K562 (cell line): ENCODE data around the gene PDK3. TPM values are rescaled to one million over a fixed set of nuclear protein-coding genes. Genes with fewer than 3 reads are reported as not detected.
A peak's percentile ranks its signal among the peaks of the same experiment; 100 is the strongest.

Source experiments
- ATAC-seq: fragments of 200-7000 bp; cut with Tn5 transposase; 3 replicates; pipeline ENCODE4 v1.9.1; 2020; ENCODE audit warnings: moderate library complexity
- BruUV-seq: library from RNA; stranded (reverse); fragments of 400-500 nt; replicated peaks from 2 replicates; lab custom pipeline; 2021; lab: Mats Ljungman, UMichigan
- CTCF ChIA-PET: fragments of 300-600 bp; formaldehyde crosslinking; extraction: SDS; loops from one replicate; lab custom pipeline; 2021; ENCODE audit warnings: low intra/inter-chr PET ratio; lab: Yijun Ruan, JAX
- POLR2A ChIA-PET: fragments of 300-600, 350-650 bp; sonication (Branson Sonifier 250); formaldehyde crosslinking; extraction: SDS; loops from one replicate; lab custom pipeline; 2021; ENCODE audit warnings: antibody characterized with exemption, inconsistent platforms; lab: Yijun Ruan, JAX
- DNase-seq, 4 experiments: peaks; one replicate each; pipeline versions ENCODE4 v3.0.0 to v3.0.0-alpha.2; 2011 to 2018; ENCODE audit warnings: low spot score in 3 of 4, mixed read lengths in 3 of 4; ENCODE audit errors: extremely low read depth in 1 of 4
- FAIRE-seq: peaks from 2 replicates; lab custom pipeline; 2011; peaks lifted over from hg19 to GRCh38; lab: Jason Lieb, UNC
- H2AFZ ChIP-seq: 2 replicates; pipeline ENCODE4 v1.6.0; 2011; ENCODE audit warnings: low read depth, low read length, control low read depth, inconsistent platforms
- H3K27ac ChIP-seq: fragments of 200-600 bp; 3 replicates; pipeline ENCODE4 v1.8.0; 2011; ENCODE audit warnings: low read depth, mild to moderate bottlenecking, control low read depth, inconsistent platforms, low read length, moderate library complexity, mixed read lengths; ENCODE audit errors: extremely low read depth
- H3K27me3 ChIP-seq, 2 experiments: fragments of 300-600 bp in 1 of 2; 2 replicates in 1 of 2; 3 replicates in 1 of 2; pipeline versions ENCODE4 v1.6.0 to v1.8.0; 2011; ENCODE audit warnings: inconsistent platforms in 2 of 2, low read length in 2 of 2, mild to moderate bottlenecking in 1 of 2, mixed read lengths in 1 of 2, moderate library complexity in 1 of 2; ENCODE audit not compliant: control insufficient read depth in 2 of 2, insufficient read depth in 2 of 2
- H3K36me3 ChIP-seq: fragments of 300-600 bp; 3 replicates; pipeline ENCODE4 v1.8.0; 2011; ENCODE audit warnings: mild to moderate bottlenecking, low read length, inconsistent platforms; ENCODE audit not compliant: control insufficient read depth, insufficient read depth
- H3K4me1 ChIP-seq, 2 experiments: fragments of 200-600 bp in 1 of 2; replicated peaks in 1 of 2; 2 replicates in 1 of 2; 3 replicates in 1 of 2; pipeline versions ENCODE4 v1.5.1 to v1.8.0; 2011; ENCODE audit warnings: inconsistent platforms in 2 of 2, low read length in 2 of 2, mild to moderate bottlenecking in 1 of 2, mixed read lengths in 1 of 2, moderate library complexity in 1 of 2; ENCODE audit not compliant: control insufficient read depth in 2 of 2, insufficient read depth in 2 of 2
- H3K4me2 ChIP-seq: 2 replicates; pipeline ENCODE4 v1.6.1; 2011; ENCODE audit warnings: low read length, control low read depth, inconsistent platforms, mixed read lengths; ENCODE audit not compliant: insufficient read depth
- H3K4me3 ChIP-seq: fragments of 200-600 bp; sonication (generic), shearing (Covaris generic); 2 replicates; pipeline ENCODE4 v1.5.1; 2016; ENCODE audit warnings: control low read depth, inconsistent platforms
- H3K79me2 ChIP-seq: fragments of 200-600 bp; 3 replicates; pipeline ENCODE4 v1.8.0; 2011; ENCODE audit warnings: low read length, inconsistent platforms; ENCODE audit not compliant: control insufficient read depth, insufficient read depth
- H3K9ac ChIP-seq, 2 experiments: 2 replicates each; pipeline versions ENCODE4 v1.6.0 to v1.6.1; 2011; ENCODE audit warnings: low read depth in 2 of 2, low read length in 2 of 2, control low read depth in 1 of 2, inconsistent platforms in 1 of 2, mild to moderate bottlenecking in 1 of 2, mixed read lengths in 1 of 2; ENCODE audit not compliant: insufficient read depth in 1 of 2
- H3K9me1 ChIP-seq: one replicate; pipeline ENCODE4 v1.6.0; 2011; ENCODE audit warnings: inconsistent platforms, mild to moderate bottlenecking, low read length, moderate library complexity; ENCODE audit not compliant: control insufficient read depth, insufficient read depth
- H3K9me3 ChIP-seq: replicated peaks from 2 replicates; pipeline ENCODE4 v1.5.1; 2011; ENCODE audit warnings: low read depth, low read length, inconsistent platforms; ENCODE audit not compliant: control insufficient read depth, insufficient read depth
- H4K20me1 ChIP-seq: replicated peaks from 2 replicates; pipeline ENCODE4 v1.6.1; 2011; ENCODE audit warnings: low read length, inconsistent platforms, mixed read lengths; ENCODE audit not compliant: control insufficient read depth, insufficient read depth
- CBX1 ChIP-seq: sonication (generic); IDR thresholded peaks from 2 replicates; pipeline ENCODE4 v1.6.1; 2016; ENCODE audit warnings: antibody characterized with exemption, low read depth, mild to moderate bottlenecking
- CHD4 ChIP-seq: fragments of 200-600 bp; sonication (generic); IDR thresholded peaks from 3 replicates; pipeline ENCODE4 v1.6.1; 2012; ENCODE audit warnings: low read depth, mild to moderate bottlenecking, mixed read lengths, low read length, inconsistent platforms; ENCODE audit not compliant: insufficient read depth, insufficient replicate concordance, poor library complexity, severe bottlenecking
- CREBBP ChIP-seq: IDR thresholded peaks from one replicate; pipeline ENCODE4 v1.6.1; 2012; ENCODE audit warnings: low read depth, mild to moderate bottlenecking, control low read depth, inconsistent platforms, low read length
- FOXK1 ChIP-seq: sonication (generic); formaldehyde crosslinking; IDR thresholded peaks from 2 replicates; pipeline ENCODE4 v1.8.0; 2022; ENCODE audit warnings: missing genetic modification reagents, mild to moderate bottlenecking, borderline replicate concordance
- KLF1 ChIP-seq: fragments of 450-650 bp; IDR thresholded peaks from 2 replicates; pipeline ENCODE4 v1.6.1; 2016; ENCODE audit warnings: missing genetic modification characterization, missing compliant biosample characterization
- RNF2 ChIP-seq: sonication (generic); IDR thresholded peaks from 2 replicates; pipeline ENCODE4 v1.6.1; 2016
- SAFB2 ChIP-seq: fragments of 200-400 bp; formaldehyde crosslinking; IDR thresholded peaks from 2 replicates; pipeline ENCODE4 v1.6.1; 2018; ENCODE audit warnings: borderline replicate concordance, low read length, low read depth, moderate library complexity; ENCODE audit not compliant: severe bottlenecking
- ZNF217 ChIP-seq: sonication (generic); formaldehyde crosslinking; IDR thresholded peaks from 2 replicates; pipeline ENCODE4 v1.8.0; 2022; ENCODE audit warnings: mild to moderate bottlenecking, missing genetic modification reagents
- ZNF707 ChIP-seq: fragments of 250-450 bp; sonication (Bioruptor Pico); conservative IDR thresholded peaks from 2 replicates; pipeline ENCODE4 v1.8.0; 2022; ENCODE audit warnings: inconsistent platforms, mild to moderate bottlenecking, moderate library complexity
- WGBS: fragments of 100-300 bp; shearing (Covaris generic); methylation state at CpG from one replicate; pipeline ENCODE4 v1.1.6; 2016; ENCODE audit warnings: low coverage, mixed read lengths; ENCODE audit not compliant: insufficient coverage; ENCODE audit errors: missing lambda C conversion rate; 5-methylcytosine and 5-hydroxymethylcytosine counted together
- in situ Hi-C: fragments of 300-500 bp; cut with MboI; formaldehyde crosslinking; loops from 4 replicates; pipeline ENCODE4 v1.15.0; 2018; ENCODE audit warnings: inconsistent platforms, mixed read lengths
- intact Hi-C: fragments of 100-400 bp; cut with micrococcal nuclease; formaldehyde crosslinking; loops from 2 replicates; pipeline ENCODE4 v1.14.2; 2022
- polyA plus RNA-seq, 8 experiments: library from polyadenylated mRNA; depleted of rRNA in 4 of 8; stranded (reverse) in 5 of 8; unstranded in 3 of 8; fragments of >200 nt; fragmentation: Nextera tagmentation in 2 of 8; fragmentation: Illumina TruSeq in 1 of 8; extraction: Ambion mirVana in 2 of 8; extraction: Trizol in 1 of 8; gene quantifications; 2 replicates each; pipeline versions ENCODE4 v1.2.1 to v1.2.3, GENCODE V29; 2011 to 2014; ENCODE audit warnings: inconsistent platforms in 1 of 8, missing spikeins in 1 of 8
- total RNA-seq, 7 experiments: library from RNA; depleted of rRNA in 6 of 7; stranded (reverse); fragments of >200 nt in 6 of 7; fragmentation: Illumina TruSeq in 2 of 7; extraction: Trizol in 2 of 7; gene quantifications; 2 replicates each; pipeline versions ENCODE4 v1.2.1 to v1.2.3, GENCODE V29; 2011 to 2021; ENCODE audit warnings: low replicate concordance in 1 of 7
- TF ChIP-seq, protein P1 (sequence below): fragments of 250-450 bp; sonication (Bioruptor Pico); IDR thresholded peaks from 2 replicates; pipeline ENCODE4 v1.4.0; 2020
- TF ChIP-seq, protein P2 (sequence below): fragments of 250-450 bp; sonication (Bioruptor Pico); IDR thresholded peaks from 2 replicates; pipeline ENCODE4 v1.4.0; 2020; ENCODE audit warnings: mild to moderate bottlenecking
- TF ChIP-seq, protein P3 (sequence below): IDR thresholded peaks from 3 replicates; pipeline ENCODE4 v1.6.1; 2011; ENCODE audit warnings: borderline replicate concordance, mild to moderate bottlenecking; ENCODE audit not compliant: insufficient read length, insufficient read depth
- TF ChIP-seq, protein P4 (sequence below): sonication (generic); formaldehyde crosslinking; IDR thresholded peaks from 2 replicates; pipeline ENCODE4 v1.8.0; 2022; ENCODE audit warnings: mild to moderate bottlenecking, missing genetic modification reagents

PDK3 gene
- total and polyA plus RNA-seq, 9 of the 15 experiments (the other 6 are each of a cell fraction or from before 2014, with no cell fraction given), result 0.20 to 4.9 (median 0.95) TPM

DNA sequence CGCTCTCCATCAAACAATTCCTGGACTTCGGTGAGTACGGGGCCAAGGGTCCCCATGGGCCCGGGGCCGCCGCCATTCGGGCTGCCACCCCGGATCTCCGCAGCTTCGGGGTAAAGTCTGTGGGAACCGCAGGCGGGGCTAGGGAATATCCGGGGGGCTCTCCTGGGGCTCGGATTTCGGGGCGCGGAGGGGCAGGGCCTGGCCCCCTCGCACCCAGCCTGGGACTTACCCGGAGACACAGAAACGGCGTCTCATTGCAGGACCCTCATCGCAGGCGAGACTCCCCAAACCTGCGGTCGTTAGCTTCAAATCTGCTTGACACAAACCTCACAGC lies 413 bp downstream of the PDK3 start:
- no peaks in the 10 kb centered on the region for H3K79me2 ChIP-seq
- intact Hi-C loops (no loop called here), in situ Hi-C loops (no loop called here)
- H2AFZ ChIP-seq, result peak overlapping the region; percentile 93
- ATAC-seq, result no peak
- no peak for FAIRE-seq
- H3K9ac ChIP-seq, result peak overlapping the region; percentile 26 to 87; a peak in 3 of 4 replicates
- H3K9me3 ChIP-seq, result no peaks in the 10 kb centered on the region
- DNase-seq, result no peak
- CTCF ChIA-PET, result no interaction called here
- no peaks in the 10 kb centered on the region for H3K36me3 ChIP-seq
- peak overlapping the region; percentile 72 for H3K4me2 ChIP-seq
- H3K4me3 ChIP-seq, result peak overlapping the region; percentile 49
- no TSS peak for BruUV-seq
- 18% methylated on average over 15 of the region's 25 CpGs for WGBS
- no peaks in the 10 kb centered on the region for H3K9me1 ChIP-seq
- peaks cover 0 to 13% of the 10 kb centered on the region in 2 experiments; a peak in 3 of 5 replicates for H3K4me1 ChIP-seq
- peaks cover 2 to 11% of the 10 kb centered on the region in 2 experiments; a peak in 2 of 5 replicates for H3K27me3 ChIP-seq
- no peaks in the 10 kb centered on the region for H4K20me1 ChIP-seq
- POLR2A ChIA-PET, result interaction anchor here (0.7 kb wide), 1 partner anchor 471 kb away, joined by 4 read pairs; no protein-coding TSS in a partner anchor
- no peak overlapping the region for H3K27ac ChIP-seq
- TF ChIP-seq, protein P1, sequence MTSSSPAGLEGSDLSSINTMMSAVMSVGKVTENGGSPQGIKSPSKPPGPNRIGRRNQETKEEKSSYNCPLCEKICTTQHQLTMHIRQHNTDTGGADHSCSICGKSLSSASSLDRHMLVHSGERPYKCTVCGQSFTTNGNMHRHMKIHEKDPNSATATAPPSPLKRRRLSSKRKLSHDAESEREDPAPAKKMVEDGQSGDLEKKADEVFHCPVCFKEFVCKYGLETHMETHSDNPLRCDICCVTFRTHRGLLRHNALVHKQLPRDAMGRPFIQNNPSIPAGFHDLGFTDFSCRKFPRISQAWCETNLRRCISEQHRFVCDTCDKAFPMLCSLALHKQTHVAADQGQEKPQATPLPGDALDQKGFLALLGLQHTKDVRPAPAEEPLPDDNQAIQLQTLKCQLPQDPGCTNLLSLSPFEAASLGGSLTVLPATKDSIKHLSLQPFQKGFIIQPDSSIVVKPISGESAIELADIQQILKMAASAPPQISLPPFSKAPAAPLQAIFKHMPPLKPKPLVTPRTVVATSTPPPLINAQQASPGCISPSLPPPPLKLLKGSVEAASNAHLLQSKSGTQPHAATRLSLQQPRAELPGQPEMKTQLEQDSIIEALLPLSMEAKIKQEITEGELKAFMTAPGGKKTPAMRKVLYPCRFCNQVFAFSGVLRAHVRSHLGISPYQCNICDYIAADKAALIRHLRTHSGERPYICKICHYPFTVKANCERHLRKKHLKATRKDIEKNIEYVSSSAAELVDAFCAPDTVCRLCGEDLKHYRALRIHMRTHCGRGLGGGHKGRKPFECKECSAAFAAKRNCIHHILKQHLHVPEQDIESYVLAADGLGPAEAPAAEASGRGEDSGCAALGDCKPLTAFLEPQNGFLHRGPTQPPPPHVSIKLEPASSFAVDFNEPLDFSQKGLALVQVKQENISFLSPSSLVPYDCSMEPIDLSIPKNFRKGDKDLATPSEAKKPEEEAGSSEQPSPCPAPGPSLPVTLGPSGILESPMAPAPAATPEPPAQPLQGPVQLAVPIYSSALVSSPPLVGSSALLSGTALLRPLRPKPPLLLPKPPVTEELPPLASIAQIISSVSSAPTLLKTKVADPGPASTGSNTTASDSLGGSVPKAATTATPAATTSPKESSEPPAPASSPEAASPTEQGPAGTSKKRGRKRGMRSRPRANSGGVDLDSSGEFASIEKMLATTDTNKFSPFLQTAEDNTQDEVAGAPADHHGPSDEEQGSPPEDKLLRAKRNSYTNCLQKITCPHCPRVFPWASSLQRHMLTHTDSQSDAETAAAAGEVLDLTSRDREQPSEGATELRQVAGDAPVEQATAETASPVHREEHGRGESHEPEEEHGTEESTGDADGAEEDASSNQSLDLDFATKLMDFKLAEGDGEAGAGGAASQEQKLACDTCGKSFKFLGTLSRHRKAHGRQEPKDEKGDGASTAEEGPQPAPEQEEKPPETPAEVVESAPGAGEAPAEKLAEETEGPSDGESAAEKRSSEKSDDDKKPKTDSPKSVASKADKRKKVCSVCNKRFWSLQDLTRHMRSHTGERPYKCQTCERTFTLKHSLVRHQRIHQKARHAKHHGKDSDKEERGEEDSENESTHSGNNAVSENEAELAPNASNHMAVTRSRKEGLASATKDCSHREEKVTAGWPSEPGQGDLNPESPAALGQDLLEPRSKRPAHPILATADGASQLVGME (CRISPR knock-in tag), result no peak
- TF ChIP-seq, protein P2, sequence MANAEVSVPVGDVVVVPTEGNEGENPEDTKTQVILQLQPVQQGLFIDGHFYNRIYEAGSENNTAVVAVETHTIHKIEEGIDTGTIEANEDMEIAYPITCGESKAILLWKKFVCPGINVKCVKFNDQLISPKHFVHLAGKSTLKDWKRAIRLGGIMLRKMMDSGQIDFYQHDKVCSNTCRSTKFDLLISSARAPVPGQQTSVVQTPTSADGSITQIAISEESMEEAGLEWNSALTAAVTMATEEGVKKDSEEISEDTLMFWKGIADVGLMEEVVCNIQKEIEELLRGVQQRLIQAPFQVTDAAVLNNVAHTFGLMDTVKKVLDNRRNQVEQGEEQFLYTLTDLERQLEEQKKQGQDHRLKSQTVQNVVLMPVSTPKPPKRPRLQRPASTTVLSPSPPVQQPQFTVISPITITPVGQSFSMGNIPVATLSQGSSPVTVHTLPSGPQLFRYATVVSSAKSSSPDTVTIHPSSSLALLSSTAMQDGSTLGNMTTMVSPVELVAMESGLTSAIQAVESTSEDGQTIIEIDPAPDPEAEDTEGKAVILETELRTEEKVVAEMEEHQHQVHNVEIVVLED, result no peak
- no peak for TF ChIP-seq SAFB2
- TF ChIP-seq RNF2, result no peak
- TF ChIP-seq CHD4, result no peak
- TF ChIP-seq FOXK1 (CRISPR knock-in tag), result no peak
- TF ChIP-seq KLF1 (tag), result no peak
- TF ChIP-seq, protein P3, sequence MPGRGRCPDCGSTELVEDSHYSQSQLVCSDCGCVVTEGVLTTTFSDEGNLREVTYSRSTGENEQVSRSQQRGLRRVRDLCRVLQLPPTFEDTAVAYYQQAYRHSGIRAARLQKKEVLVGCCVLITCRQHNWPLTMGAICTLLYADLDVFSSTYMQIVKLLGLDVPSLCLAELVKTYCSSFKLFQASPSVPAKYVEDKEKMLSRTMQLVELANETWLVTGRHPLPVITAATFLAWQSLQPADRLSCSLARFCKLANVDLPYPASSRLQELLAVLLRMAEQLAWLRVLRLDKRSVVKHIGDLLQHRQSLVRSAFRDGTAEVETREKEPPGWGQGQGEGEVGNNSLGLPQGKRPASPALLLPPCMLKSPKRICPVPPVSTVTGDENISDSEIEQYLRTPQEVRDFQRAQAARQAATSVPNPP, result no peak
- TF ChIP-seq CREBBP, result no peak
- TF ChIP-seq ZNF707 (CRISPR knock-in tag), result no peak
- no peak for TF ChIP-seq ZNF217 (CRISPR knock-in tag)
- TF ChIP-seq CBX1, result no peak
- TF ChIP-seq, protein P4, sequence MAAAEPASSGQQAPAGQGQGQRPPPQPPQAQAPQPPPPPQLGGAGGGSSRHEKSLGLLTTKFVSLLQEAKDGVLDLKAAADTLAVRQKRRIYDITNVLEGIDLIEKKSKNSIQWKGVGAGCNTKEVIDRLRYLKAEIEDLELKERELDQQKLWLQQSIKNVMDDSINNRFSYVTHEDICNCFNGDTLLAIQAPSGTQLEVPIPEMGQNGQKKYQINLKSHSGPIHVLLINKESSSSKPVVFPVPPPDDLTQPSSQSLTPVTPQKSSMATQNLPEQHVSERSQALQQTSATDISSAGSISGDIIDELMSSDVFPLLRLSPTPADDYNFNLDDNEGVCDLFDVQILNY (CRISPR knock-in tag), result no peak
